ENCODE data around the gene UNC5C.

The UNC5C gene

DNA sequence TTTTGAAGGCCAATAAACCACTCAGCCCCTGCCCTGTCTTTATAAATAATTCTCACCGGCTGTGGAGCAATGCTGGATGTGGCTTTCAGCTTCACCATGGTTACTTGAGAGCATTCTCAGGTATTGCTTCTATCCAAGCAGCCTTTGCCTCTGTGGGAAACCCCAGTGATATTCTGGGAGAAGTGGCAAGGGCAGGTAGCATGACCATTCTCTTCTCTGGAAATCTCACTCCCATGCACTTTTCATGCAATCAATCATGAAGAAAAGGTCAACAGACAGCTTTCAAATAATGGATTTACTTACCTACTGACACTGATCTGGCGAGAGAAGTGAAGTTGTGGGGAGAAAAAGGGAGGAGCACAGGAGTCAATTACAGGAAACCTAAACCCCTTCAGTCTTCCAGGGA lies 49.5 kb downstream of the UNC5C start:
- no peak overlapping the region for H3K9ac ChIP-seq (ENCODE audit: low read depth, low read length)
- no peaks in the 10 kb centered on the region for H3K4me1 ChIP-seq (ENCODE audit: insufficient read depth, low read length)
- no peaks in the 10 kb centered on the region for H3K36me3 ChIP-seq (ENCODE audit: insufficient read depth, low read length)
- no peaks in the 10 kb centered on the region for H3K9me3 ChIP-seq (ENCODE audit: control insufficient read depth, insufficient read depth, low read length)

DNA sequence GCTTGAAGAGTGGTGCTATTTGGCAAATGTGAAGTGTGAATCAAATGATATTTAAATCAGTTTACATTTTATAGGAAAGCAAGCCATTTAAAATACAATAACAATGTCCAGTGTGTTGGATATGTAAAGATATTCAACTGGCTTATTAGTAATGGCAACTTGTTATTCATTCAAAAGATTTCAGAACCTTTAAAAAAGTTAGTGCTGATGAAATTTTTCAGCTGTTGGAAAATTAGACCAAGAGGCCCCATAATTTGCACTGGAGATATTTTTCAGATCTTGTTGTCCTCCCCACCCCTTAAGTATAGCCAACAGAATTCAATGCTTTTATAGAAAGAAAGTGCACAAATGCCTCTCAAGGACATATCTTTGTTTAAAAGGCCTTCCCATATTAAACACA lies 54.6 kb downstream of the UNC5C start:
- Histone ChIP-seq H3K9me3 (ENCODE audit: control insufficient read depth, insufficient read depth, low read length) (no peaks in the 10 kb centered on the region), H3K9ac (ENCODE audit: low read depth, low read length) (no peak overlapping the region), H3K36me3 (ENCODE audit: insufficient read depth, low read length) (no peaks in the 10 kb centered on the region), H3K4me1 (ENCODE audit: insufficient read depth, low read length) (no peaks in the 10 kb centered on the region)

DNA sequence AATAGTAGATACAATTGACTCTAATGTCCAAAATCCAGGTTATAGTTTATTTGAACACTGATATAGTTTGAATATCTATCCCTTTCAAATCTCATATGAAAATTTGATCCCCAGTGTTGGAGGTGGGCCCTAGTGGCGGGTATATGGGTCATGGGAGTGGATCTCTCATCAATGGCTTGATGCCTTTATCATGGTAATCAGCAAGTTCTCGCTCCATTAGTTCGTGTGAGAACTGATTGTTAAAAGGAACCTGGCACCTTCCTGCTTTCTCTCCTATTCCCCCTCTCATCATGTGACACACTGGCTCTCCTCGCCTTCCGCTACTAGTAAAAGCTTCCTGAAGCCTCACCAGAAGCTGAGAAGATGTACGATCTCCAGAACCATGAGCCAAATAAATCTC lies 70.1 kb downstream of the UNC5C start:
- no peaks in the 10 kb centered on the region for H3K9me3 ChIP-seq (ENCODE audit: control insufficient read depth, insufficient read depth, low read length)
- H3K4me1 ChIP-seq (ENCODE audit: insufficient read depth, low read length), result 0 out of 2 replicates have a peak, but pooled peaks cover 4% of the 10 kb centered on the region
- no peak overlapping the region for H3K9ac ChIP-seq (ENCODE audit: low read depth, low read length)
- H3K36me3 ChIP-seq (ENCODE audit: insufficient read depth, low read length), result no peaks in the 10 kb centered on the region; the same call in 1 of the 2 replicates

- H3K9me3 ChIP-seq (ENCODE audit: control insufficient read depth, insufficient read depth, low read length), result no peaks in the 10 kb centered on the region
- H3K9ac ChIP-seq (ENCODE audit: low read depth, low read length), result no peak overlapping the region
- no peaks in the 10 kb centered on the region for H3K4me1 ChIP-seq (ENCODE audit: insufficient read depth, low read length)
- H3K36me3 ChIP-seq (ENCODE audit: insufficient read depth, low read length), result no peaks in the 10 kb centered on the region
Measured at GRCh38 chr4:95476121-95476520, 72.7 kb downstream of the UNC5C start.

- Histone ChIP-seq H3K9me3 (ENCODE audit: control insufficient read depth, insufficient read depth, low read length) (no peaks in the 10 kb centered on the region), H3K4me1 (ENCODE audit: insufficient read depth, low read length) (no peaks in the 10 kb centered on the region), H3K36me3 (ENCODE audit: insufficient read depth, low read length) (no peaks in the 10 kb centered on the region), H3K9ac (ENCODE audit: low read depth, low read length) (no peak overlapping the region)
Measured at GRCh38 chr4:95472534-95472933, 76.2 kb downstream of the UNC5C start.

- no peak overlapping the region for H3K9ac ChIP-seq (ENCODE audit: low read depth, low read length)
- H3K4me1 ChIP-seq (ENCODE audit: insufficient read depth, low read length), result no peaks in the 10 kb centered on the region
- no peaks in the 10 kb centered on the region for H3K9me3 ChIP-seq (ENCODE audit: control insufficient read depth, insufficient read depth, low read length)
- H3K36me3 ChIP-seq (ENCODE audit: insufficient read depth, low read length), result no peaks in the 10 kb centered on the region
Measured at GRCh38 chr4:95470622-95471021, 78.2 kb downstream of the UNC5C start.

- H3K4me1 ChIP-seq (ENCODE audit: insufficient read depth, low read length), result no peaks in the 10 kb centered on the region
Measured at GRCh38 chr4:95469617-95470016, 79.2 kb downstream of the UNC5C start.

GRCh38 chr4:95466791-95467190 lies 82.0 kb downstream of the UNC5C start:
- Histone ChIP-seq H3K4me1 (ENCODE audit: insufficient read depth, low read length) (no peaks in the 10 kb centered on the region), H3K36me3 (ENCODE audit: insufficient read depth, low read length) (no peaks in the 10 kb centered on the region), H3K9me3 (ENCODE audit: control insufficient read depth, insufficient read depth, low read length) (no peaks in the 10 kb centered on the region), H3K9ac (ENCODE audit: low read depth, low read length) (no peak overlapping the region)

More at GRCh38 chr4:95469617-95470016, 79.2 kb downstream of the UNC5C start:
- H3K36me3 ChIP-seq (ENCODE audit: insufficient read depth, low read length), result no peaks in the 10 kb centered on the region
- no peaks in the 10 kb centered on the region for H3K9me3 ChIP-seq (ENCODE audit: control insufficient read depth, insufficient read depth, low read length)
- H3K9ac ChIP-seq (ENCODE audit: low read depth, low read length), result no peak overlapping the region

- no peak overlapping the region for H3K9ac ChIP-seq (ENCODE audit: low read depth, low read length)
- H3K36me3 ChIP-seq (ENCODE audit: insufficient read depth, low read length), result no peaks in the 10 kb centered on the region
- no peaks in the 10 kb centered on the region for H3K4me1 ChIP-seq (ENCODE audit: insufficient read depth, low read length)
- H3K9me3 ChIP-seq (ENCODE audit: control insufficient read depth, insufficient read depth, low read length), result no peaks in the 10 kb centered on the region
Measured at GRCh38 chr4:95465010-95465409, 83.8 kb downstream of the UNC5C start.

- no peaks in the 10 kb centered on the region for H3K36me3 ChIP-seq (ENCODE audit: insufficient read depth, low read length)
- no peaks in the 10 kb centered on the region for H3K4me1 ChIP-seq (ENCODE audit: insufficient read depth, low read length)
- no peak overlapping the region for H3K9ac ChIP-seq (ENCODE audit: low read depth, low read length)
- no peaks in the 10 kb centered on the region for H3K9me3 ChIP-seq (ENCODE audit: control insufficient read depth, insufficient read depth, low read length)
Measured at GRCh38 chr4:95462921-95463320, 85.9 kb downstream of the UNC5C start.

DNA sequence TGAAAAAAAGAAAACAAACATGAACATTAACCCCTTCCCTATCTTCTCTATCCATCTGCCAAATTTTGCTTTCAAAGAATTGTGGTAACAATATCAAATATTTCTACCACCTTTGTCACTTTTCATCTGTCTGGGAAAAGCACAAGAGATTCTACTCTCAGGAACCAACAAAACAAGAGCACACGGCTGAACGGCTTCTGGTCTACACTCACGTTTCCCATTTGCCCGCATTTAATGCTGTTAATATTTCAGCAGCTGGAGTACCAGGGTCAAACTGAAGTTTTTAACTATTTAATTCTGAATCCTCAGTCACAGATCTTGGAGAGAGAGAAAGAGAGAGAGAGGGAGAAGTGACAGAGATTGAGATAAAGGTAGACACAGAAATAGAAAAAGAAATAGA lies 91.4 kb downstream of the UNC5C start:
- no peaks in the 10 kb centered on the region for H3K4me1 ChIP-seq (ENCODE audit: insufficient read depth, low read length)
- H3K36me3 ChIP-seq (ENCODE audit: insufficient read depth, low read length), result no peaks in the 10 kb centered on the region
- no peaks in the 10 kb centered on the region for H3K9me3 ChIP-seq (ENCODE audit: control insufficient read depth, insufficient read depth, low read length)
- H3K9ac ChIP-seq (ENCODE audit: low read depth, low read length), result no peak overlapping the region

- Histone ChIP-seq H3K4me1 (ENCODE audit: insufficient read depth, low read length) (no peaks in the 10 kb centered on the region), H3K36me3 (ENCODE audit: insufficient read depth, low read length) (no peaks in the 10 kb centered on the region), H3K9ac (ENCODE audit: low read depth, low read length) (no peak overlapping the region), H3K9me3 (ENCODE audit: control insufficient read depth, insufficient read depth, low read length) (no peaks in the 10 kb centered on the region)
Measured at GRCh38 chr4:95450294-95450693, 98.5 kb downstream of the UNC5C start.

DNA sequence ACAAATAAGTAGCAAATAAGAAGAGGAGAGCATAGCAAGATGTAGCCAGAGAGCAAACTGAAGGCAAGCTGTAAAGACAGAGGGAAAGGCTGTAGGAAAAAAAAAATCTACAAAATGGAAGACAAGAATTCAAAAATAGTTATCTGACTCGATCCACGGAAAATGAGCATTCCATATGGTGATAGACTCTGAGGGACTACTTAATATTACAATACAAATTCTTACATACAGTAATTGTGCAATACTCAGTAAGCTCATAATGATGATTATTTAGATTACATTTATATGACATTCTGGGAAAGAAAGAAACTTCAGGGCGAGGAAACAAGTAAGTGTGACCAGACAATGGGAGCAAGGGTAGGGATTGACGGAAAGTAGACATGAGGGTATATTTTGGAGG lies 102.6 kb downstream of the UNC5C start:
- Histone ChIP-seq H3K36me3 (ENCODE audit: insufficient read depth, low read length) (no peaks in the 10 kb centered on the region), H3K9ac (ENCODE audit: low read depth, low read length) (no peak overlapping the region), H3K4me1 (ENCODE audit: insufficient read depth, low read length) (no peaks in the 10 kb centered on the region), H3K9me3 (ENCODE audit: control insufficient read depth, insufficient read depth, low read length) (no peaks in the 10 kb centered on the region)

DNA sequence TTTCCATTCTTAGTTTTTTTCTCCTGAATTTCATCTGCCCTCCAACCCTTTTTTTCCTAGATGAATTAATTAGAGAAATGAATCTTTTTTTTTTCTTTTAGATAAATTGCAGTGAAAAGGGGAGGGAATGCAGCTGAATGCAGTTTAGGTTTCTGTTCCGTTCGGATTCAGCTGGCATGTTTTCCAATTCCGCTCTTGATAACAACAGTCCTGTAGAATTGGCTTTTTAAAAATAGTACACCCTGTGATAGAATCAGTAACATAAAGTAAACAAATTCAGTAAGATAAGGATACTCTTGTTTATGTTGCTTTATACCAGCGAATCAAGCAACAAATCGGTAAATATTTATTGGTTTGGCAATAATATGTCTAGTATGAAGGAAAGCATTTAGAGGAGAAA lies 103.5 kb downstream of the UNC5C start:
- no peaks in the 10 kb centered on the region; the same call in 1 of the 2 replicates for H3K4me1 ChIP-seq (ENCODE audit: insufficient read depth, low read length)
- H3K36me3 ChIP-seq (ENCODE audit: insufficient read depth, low read length), result no peaks in the 10 kb centered on the region
- no peaks in the 10 kb centered on the region for H3K9me3 ChIP-seq (ENCODE audit: control insufficient read depth, insufficient read depth, low read length)
- H3K9ac ChIP-seq (ENCODE audit: low read depth, low read length), result no peak overlapping the region

GRCh38 chr4:95444812-95445211 lies 104.0 kb downstream of the UNC5C start:
- no peaks in the 10 kb centered on the region; the same call in 1 of the 2 replicates for H3K4me1 ChIP-seq (ENCODE audit: insufficient read depth, low read length)
- no peak overlapping the region for H3K9ac ChIP-seq (ENCODE audit: low read depth, low read length)
- no peaks in the 10 kb centered on the region for H3K36me3 ChIP-seq (ENCODE audit: insufficient read depth, low read length)
- no peaks in the 10 kb centered on the region for H3K9me3 ChIP-seq (ENCODE audit: control insufficient read depth, insufficient read depth, low read length)

- H3K9ac ChIP-seq (ENCODE audit: low read depth, low read length), result no peak overlapping the region
- H3K4me1 ChIP-seq (ENCODE audit: insufficient read depth, low read length), result no peaks in the 10 kb centered on the region; the same call in 1 of the 2 replicates
- no peaks in the 10 kb centered on the region for H3K36me3 ChIP-seq (ENCODE audit: insufficient read depth, low read length)
- no peaks in the 10 kb centered on the region for H3K9me3 ChIP-seq (ENCODE audit: control insufficient read depth, insufficient read depth, low read length)
Measured at GRCh38 chr4:95439896-95440295, 108.9 kb downstream of the UNC5C start.

Measured in ES-I3 (cell line).